Natural killer cell (primary cell): ENCODE data around the gene STK11IP. TPM values are rescaled to one million over a fixed set of nuclear protein-coding genes. Genes with fewer than 3 reads are reported as not detected.
A peak's percentile ranks its signal among the peaks of the same experiment; 100 is the strongest.

ENCODE experiments used
- ATAC-seq, 3 donors: fragments of 150-1000 bp in 2 of 3; fragments of 200-7000 bp in 1 of 3; cut with Tn5 transposase; 1 replicate in 1 of 3; 2 replicates in 2 of 3; pipeline ENCODE4 v1.10.0; 2021; ENCODE audit warnings: mild to moderate bottlenecking in 2 of 3, moderate library complexity in 2 of 3
- DNase-seq, 2 donors: peaks; one replicate each; pipeline versions ENCODE4 v3.0.0 to v3.0.0-alpha.2; 2013 to 2021; ENCODE audit warnings: mixed read lengths in 1 of 2
- H3K27ac ChIP-seq: one replicate; pipeline ENCODE4 v1.5.1; 2013; ENCODE audit warnings: mild to moderate bottlenecking, low read length
- H3K27me3 ChIP-seq: one replicate; pipeline ENCODE4 v1.6.1; 2013; ENCODE audit warnings: low read length; ENCODE audit not compliant: control insufficient read depth, insufficient read depth
- H3K36me3 ChIP-seq: one replicate; pipeline ENCODE4 v1.6.1; 2013; ENCODE audit warnings: low read length; ENCODE audit not compliant: control insufficient read depth, insufficient read depth
- H3K4me1 ChIP-seq: one replicate; pipeline ENCODE4 v1.6.1; 2013; ENCODE audit warnings: low read length; ENCODE audit not compliant: control insufficient read depth, insufficient read depth
- H3K4me3 ChIP-seq: one replicate; pipeline ENCODE4 v1.5.1; 2013; ENCODE audit warnings: low read length
- H3K9me3 ChIP-seq: one replicate; pipeline ENCODE4 v1.6.1; 2013; ENCODE audit warnings: low read length; ENCODE audit not compliant: control insufficient read depth, insufficient read depth
- H3K27ac Mint-ChIP-seq, 2 donors: one replicate each; pipeline ENCODE4 v1.8.0; 2022; ENCODE audit warnings: mild to moderate bottlenecking in 2 of 2, mixed read lengths in 2 of 2, moderate library complexity in 1 of 2
- H3K27me3 Mint-ChIP-seq, 2 donors: one replicate each; pipeline ENCODE4 v1.8.0; 2022; ENCODE audit warnings: low read depth in 2 of 2, mixed read lengths in 2 of 2
- H3K36me3 Mint-ChIP-seq: one replicate; pipeline ENCODE4 v1.8.0; 2022; ENCODE audit warnings: mixed read lengths
- H3K4me1 Mint-ChIP-seq, 2 donors: one replicate each; pipeline ENCODE4 v1.8.0; 2022; ENCODE audit warnings: mixed read lengths in 2 of 2
- H3K4me3 Mint-ChIP-seq: one replicate; pipeline ENCODE4 v1.8.0; 2022; ENCODE audit warnings: mild to moderate bottlenecking, moderate library complexity, mixed read lengths
- H3K9me3 Mint-ChIP-seq, 2 donors: one replicate each; pipeline ENCODE4 v1.8.0; 2022; ENCODE audit warnings: mixed read lengths in 2 of 2
- WGBS: methylation state at CpG from one replicate; pipeline ENCODE4 v1.1.7; 2013; ENCODE audit warnings: missing lambda C conversion rate; ENCODE audit not compliant: insufficient coverage; 5-methylcytosine and 5-hydroxymethylcytosine counted together
- intact Hi-C: fragments of 100-400 bp; cut with micrococcal nuclease; formaldehyde crosslinking; loops from one replicate; pipeline ENCODE4 v1.14.2; 2022
- total RNA-seq, 4 donors: library from RNA; stranded (reverse); fragments of 120-200 nt in 1 of 4; gene quantifications; one replicate each; pipeline versions ENCODE4 v1.2.3 to v1.2.4, GENCODE V29; 2013 to 2022
- TF ChIP-seq, protein P1 (sequence below): fragments of 200-600 bp; IDR thresholded peaks from one replicate; pipeline ENCODE4 v1.8.0; 2022; ENCODE audit warnings: antibody characterized with exemption

STK11IP gene
- total RNA-seq, 3 donors from 2014 or later (not counting 1 experiment from before 2014, with no cell fraction given): 56.1 to 76.0 (median 65.2) TPM

DNA sequence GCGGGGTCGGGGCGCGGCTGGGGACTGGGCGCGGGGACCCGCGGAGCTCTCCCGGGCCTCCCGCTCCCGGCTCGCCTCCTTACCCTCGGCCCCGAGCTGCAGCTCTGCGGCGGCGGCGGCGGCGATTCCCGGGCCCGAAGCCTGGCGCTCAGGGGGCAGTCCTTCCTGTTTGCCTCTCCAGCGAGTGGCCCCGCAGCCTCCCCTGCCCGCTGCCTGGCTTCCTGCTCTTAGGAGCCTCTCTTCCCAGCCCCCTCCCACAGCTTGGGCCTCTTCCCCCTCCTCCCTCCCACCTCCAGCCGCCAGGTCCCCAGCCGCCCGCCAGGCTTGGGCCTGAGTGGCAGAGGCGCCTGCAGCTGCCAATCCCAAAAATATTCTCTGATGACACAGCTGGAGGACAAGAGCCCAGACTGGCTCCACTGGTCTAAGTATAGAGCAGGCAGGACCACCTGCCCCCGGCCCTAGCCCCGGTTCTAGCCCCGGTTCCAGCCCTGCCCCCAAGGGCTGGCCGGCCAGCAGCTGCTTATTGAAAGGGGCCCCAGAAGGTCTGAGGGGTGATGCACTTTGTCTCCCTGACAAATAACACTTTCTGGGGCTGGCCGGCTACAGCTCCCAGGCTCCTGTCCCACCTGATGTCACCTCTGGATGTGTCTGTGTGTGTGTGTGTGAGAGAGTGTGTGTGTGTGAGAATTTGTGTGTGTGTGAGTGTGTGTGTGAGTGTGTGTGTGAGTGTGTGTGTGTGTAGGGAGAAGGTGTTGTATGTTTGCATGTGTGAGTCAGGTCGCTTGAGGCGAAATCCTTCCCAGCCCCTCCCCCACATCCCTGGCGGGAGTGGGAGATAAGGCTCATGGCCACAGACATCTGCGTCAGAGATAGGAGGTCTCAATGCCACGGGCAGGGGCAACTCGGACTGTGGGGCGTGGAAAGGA is 26.1 kb upstream of the STK11IP start, which contains the start of gene OBSL1:
TSS of gene OBSL1 (minus strand) at position 229 of the 926 bp plus-strand sequence. CDS start 307 bp downstream, outside the sequence.
- TF ChIP-seq, protein P1, sequence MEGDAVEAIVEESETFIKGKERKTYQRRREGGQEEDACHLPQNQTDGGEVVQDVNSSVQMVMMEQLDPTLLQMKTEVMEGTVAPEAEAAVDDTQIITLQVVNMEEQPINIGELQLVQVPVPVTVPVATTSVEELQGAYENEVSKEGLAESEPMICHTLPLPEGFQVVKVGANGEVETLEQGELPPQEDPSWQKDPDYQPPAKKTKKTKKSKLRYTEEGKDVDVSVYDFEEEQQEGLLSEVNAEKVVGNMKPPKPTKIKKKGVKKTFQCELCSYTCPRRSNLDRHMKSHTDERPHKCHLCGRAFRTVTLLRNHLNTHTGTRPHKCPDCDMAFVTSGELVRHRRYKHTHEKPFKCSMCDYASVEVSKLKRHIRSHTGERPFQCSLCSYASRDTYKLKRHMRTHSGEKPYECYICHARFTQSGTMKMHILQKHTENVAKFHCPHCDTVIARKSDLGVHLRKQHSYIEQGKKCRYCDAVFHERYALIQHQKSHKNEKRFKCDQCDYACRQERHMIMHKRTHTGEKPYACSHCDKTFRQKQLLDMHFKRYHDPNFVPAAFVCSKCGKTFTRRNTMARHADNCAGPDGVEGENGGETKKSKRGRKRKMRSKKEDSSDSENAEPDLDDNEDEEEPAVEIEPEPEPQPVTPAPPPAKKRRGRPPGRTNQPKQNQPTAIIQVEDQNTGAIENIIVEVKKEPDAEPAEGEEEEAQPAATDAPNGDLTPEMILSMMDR: no peak
- H3K36me3 Mint-ChIP-seq: no peaks in the 10 kb centered on the region

DNA sequence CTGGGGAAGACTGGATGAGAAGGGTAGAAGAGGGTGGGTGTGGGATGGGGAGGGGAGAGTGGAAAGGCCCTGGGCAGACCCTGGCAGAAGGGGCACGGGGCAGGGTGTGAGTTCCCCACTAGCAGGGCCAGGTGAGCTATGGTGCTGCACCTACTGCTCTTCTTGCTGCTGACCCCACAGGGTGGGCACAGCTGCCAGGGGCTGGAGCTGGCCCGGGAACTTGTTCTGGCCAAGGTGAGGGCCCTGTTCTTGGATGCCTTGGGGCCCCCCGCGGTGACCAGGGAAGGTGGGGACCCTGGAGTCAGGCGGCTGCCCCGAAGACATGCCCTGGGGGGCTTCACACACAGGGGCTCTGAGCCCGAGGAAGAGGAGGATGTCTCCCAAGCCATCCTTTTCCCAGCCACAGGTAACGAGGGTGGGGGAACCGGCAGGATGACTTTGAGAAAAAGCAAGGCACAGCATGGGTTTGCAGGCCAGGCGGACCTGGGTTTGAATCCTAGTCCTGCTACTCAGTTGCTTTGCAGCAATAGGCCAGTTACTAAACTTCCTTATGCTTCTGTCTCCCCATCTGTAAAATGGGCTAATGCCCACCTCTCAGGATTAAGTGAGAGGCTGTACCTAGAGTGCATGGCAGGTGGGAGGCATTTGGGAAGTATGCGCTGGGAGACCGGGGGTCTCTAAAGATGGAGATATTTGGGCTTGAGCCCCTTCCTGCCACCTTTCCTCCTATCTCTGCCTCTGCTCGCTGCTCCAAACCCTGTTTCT is 25.2 kb upstream of the STK11IP start, which contains the start of gene INHA:
TSS of gene INHA (plus strand) at position 74 of the 765 bp plus-strand sequence. CDS start at position 139, 65 bp downstream.
- H3K9me3 Mint-ChIP-seq: no peaks in the 10 kb centered on the region
- Histone ChIP-seq H3K4me3 (no peak within 1 kb of the TSS), H3K9me3 (no peaks in the 10 kb centered on the region), H3K4me1 (peaks cover 7% of the 10 kb centered on the region), H3K27ac (no peak within 1 kb of the TSS), H3K36me3 (no peaks in the 10 kb centered on the region), H3K27me3 (peaks cover 11% of the 10 kb centered on the region)
- peaks cover 44 to 59% of the 10 kb centered on the region in 2 donors for H3K27me3 Mint-ChIP-seq
- no peaks in the 10 kb centered on the region for H3K4me1 Mint-ChIP-seq
- H3K4me3 Mint-ChIP-seq: peak within 1 kb of the TSS; percentile 61
- H3K36me3 Mint-ChIP-seq: no peaks in the 10 kb centered on the region
- ATAC-seq (no peak), DNase-seq (no peak)
- TF ChIP-seq, protein P1: no peak
- intact Hi-C loops: no loop called here
- WGBS: 91% methylated on average over 12 of the region's 13 CpGs
- H3K27ac Mint-ChIP-seq: no peak within 1 kb of the TSS

More for the DNA sequence above, 26.1 kb upstream of the STK11IP start, which contains the start of gene OBSL1:
- peaks cover 42 to 58% of the 10 kb centered on the region in 2 donors for H3K27me3 Mint-ChIP-seq
- ATAC-seq (peak; percentile 34 to 43 (median 36)), DNase-seq (no peak)
- Histone ChIP-seq H3K4me1 (peaks cover 7% of the 10 kb centered on the region), H3K4me3 (no peak within 1 kb of the TSS), H3K27me3 (peaks cover 11% of the 10 kb centered on the region), H3K27ac (no peak within 1 kb of the TSS), H3K36me3 (no peaks in the 10 kb centered on the region), H3K9me3 (no peaks in the 10 kb centered on the region)
- no peak within 1 kb of the TSS for H3K27ac Mint-ChIP-seq
- H3K9me3 Mint-ChIP-seq: no peaks in the 10 kb centered on the region
- H3K4me1 Mint-ChIP-seq: no peaks in the 10 kb centered on the region
- intact Hi-C loops: no loop called here
- 10% methylated on average over 39 of the region's 42 CpGs for WGBS
- H3K4me3 Mint-ChIP-seq: peak within 1 kb of the TSS; percentile 61

DNA sequence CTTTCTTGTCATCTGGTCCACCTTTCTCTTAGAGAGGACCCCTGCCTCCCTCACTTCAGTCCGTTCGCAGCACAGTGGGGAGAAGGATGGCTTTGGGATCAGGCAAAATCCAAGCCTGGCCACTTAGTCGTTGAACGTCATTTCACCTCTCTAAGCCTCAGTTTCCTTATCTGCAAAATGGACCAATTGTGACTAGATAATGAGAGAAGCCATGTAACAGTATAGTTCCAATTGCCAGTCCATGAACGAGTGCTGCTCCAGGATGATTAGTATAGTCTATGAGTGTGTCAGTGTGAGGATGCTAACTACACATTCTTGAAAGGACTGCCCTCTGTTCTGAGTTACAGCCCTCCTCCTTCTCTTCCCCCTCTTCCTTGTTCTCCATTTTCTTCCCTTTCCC is 24.5 kb upstream of the STK11IP start:
- TF ChIP-seq, protein P1: no peak
- peaks cover 7% of the 10 kb centered on the region for H3K4me1 ChIP-seq
- intact Hi-C loops: no loop called here
- 100% methylated on average over 3 of the region's 5 CpGs for WGBS
- peaks cover 41 to 57% of the 10 kb centered on the region in 2 donors for H3K27me3 Mint-ChIP-seq
- H3K27ac ChIP-seq: no peak overlapping the region
- no peaks in the 10 kb centered on the region for H3K4me1 Mint-ChIP-seq
- H3K36me3 Mint-ChIP-seq: no peaks in the 10 kb centered on the region
- peaks cover 11% of the 10 kb centered on the region for H3K27me3 ChIP-seq
- peak overlapping the region; percentile 58 for H3K4me3 Mint-ChIP-seq
- no peak for DNase-seq
- no peak for ATAC-seq
- no peaks in the 10 kb centered on the region for H3K9me3 Mint-ChIP-seq
- no peak overlapping the region for H3K27ac Mint-ChIP-seq
- no peaks in the 10 kb centered on the region for H3K36me3 ChIP-seq
- no peak overlapping the region for H3K4me3 ChIP-seq
- no peaks in the 10 kb centered on the region for H3K9me3 ChIP-seq
